CD4-positive, alpha-beta T cell treated with Interleukin-6 for 4 hours (primary cell): ENCODE data around the gene LSM6.
A peak's percentile ranks its signal among the peaks of the same experiment; 100 is the strongest.

ENCODE experiments used
- DNase-seq: peaks from one replicate; pipeline ENCODE4 v3.0.0-alpha.2; 2020; ENCODE audit warnings: mixed read lengths

Gene LSM6

GRCh38 chr4:146175541-146176453 lies at the start of gene LSM6:
Gene LSM6, plus strand, starts transcription at chr4:146175718. Its CDS starts 7,204 bp downstream, at chr4:146182922.
- peak; percentile 86 for DNase-seq

GRCh38 chr4:146132445-146132844 lies 43.1 kb upstream of the LSM6 start:
- DNase-seq = no peak

GRCh38 chr4:146134761-146135445 lies 40.6 kb upstream of the LSM6 start:
- no peak for DNase-seq

GRCh38 chr4:146135941-146136340 lies 39.6 kb upstream of the LSM6 start:
- DNase-seq = no peak

GRCh38 chr4:146142768-146143167 lies 32.8 kb upstream of the LSM6 start:
- no peak for DNase-seq

DNA sequence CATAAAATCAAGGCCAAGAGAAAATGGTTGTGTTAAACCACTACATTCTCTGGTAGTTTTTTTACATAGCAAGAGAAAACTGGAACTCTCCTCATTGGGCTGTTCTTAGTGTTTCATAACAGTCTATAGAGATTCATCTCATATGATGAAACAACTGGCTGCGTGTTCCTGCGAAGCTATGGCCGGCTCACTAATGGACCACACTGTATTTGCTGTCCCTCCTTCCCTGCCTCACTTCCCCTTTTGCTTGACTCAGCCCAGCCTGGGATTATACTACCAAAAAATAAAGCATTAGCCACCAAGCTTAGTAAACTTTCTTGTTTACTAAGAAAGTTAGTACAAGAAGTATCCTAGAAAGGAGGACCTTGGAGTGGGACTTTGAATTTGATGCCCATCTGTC lies 31.6 kb upstream of the LSM6 start:
- no peak for DNase-seq

- DNase-seq = no peak
Measured at GRCh38 chr4:146146918-146147317, 28.6 kb upstream of the LSM6 start.

DNA sequence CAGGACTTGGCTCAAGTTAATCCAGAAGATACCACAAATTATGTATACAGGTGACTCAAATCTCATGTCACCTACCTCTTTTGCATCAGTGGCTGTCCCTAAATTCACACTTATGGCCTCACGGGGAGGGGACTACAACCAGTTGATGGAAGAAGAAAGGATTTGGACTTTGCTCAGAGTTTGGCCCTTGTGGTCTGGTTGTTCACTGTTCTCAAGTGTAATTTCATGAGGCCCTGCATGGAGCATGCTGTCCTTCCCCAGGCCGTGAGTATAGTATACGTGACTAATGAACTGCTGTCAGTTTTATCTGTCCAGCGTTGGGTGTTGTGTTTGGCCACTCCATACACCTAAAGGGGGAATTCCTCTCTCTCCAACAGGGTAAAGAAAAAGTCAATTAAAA lies 27.5 kb upstream of the LSM6 start:
- no peak for DNase-seq

- no peak for DNase-seq
Measured at GRCh38 chr4:146154057-146154456, 21.5 kb upstream of the LSM6 start.

DNA sequence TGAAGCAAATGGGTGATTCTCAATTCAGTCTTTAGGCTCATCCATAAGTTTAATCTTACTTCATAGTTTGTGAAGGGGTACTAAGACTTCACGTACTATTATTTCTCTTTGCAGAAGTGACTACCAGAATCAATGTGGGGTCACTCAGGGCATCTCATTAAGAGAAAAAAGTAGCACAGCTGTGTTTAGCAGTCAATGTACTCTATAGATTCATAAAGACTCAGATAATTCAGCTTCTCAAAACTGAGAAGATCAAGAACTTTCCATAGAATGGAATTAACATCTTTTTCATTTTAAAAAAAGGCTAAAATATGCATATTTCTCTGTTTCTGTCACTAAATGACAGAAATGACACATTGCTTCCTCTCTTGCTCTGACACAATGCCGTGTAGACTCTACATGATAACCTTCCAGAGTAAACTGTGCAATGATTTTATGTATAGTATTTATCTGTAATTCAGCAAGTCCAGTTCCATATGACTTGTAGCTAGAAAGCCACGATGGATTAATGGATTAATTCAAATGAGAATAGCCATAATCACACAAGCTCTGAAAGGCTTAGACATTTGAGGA lies 20.3 kb upstream of the LSM6 start:
- DNase-seq = no peak

GRCh38 chr4:146158036-146158745 lies 17.3 kb upstream of the LSM6 start:
- DNase-seq = no peak

DNA sequence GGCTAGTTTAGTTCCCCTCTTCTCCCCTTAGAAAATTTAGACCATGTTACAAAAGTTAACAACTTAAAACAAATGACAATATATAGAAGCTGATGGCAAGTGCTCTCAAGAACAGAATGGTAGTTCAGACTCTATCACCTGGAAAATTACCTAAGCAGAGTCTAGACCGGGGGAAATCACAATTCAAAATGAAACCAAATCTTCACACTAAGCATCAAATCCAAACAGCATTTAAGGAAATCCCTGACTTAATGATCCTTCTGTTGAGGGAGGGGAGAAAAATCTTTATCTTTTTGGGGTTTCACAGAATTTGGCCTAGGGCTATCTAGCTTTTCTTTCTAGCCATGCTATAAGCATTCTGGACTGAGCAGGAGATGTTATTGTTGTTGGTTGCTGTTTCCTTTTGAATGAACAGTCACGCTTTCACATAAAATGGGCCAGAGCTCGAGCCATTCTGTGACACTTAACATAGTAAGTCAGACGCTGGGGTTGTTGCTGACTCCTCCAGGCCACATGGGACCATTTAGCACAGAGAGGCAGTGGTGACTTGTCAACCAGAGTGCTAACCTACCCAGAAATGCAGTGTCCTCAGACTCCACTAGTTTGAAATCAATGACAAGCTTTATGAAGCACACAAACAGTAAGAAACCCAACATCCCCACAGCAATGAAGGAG lies 16.0 kb upstream of the LSM6 start:
- DNase-seq = no peak

- no peak for DNase-seq
Measured at GRCh38 chr4:146161243-146161642, 14.3 kb upstream of the LSM6 start.

- no peak for DNase-seq
Measured at GRCh38 chr4:146165221-146165620, 10.3 kb upstream of the LSM6 start.

GRCh38 chr4:146165840-146166239 lies 9.7 kb upstream of the LSM6 start:
- no peak for DNase-seq

DNA sequence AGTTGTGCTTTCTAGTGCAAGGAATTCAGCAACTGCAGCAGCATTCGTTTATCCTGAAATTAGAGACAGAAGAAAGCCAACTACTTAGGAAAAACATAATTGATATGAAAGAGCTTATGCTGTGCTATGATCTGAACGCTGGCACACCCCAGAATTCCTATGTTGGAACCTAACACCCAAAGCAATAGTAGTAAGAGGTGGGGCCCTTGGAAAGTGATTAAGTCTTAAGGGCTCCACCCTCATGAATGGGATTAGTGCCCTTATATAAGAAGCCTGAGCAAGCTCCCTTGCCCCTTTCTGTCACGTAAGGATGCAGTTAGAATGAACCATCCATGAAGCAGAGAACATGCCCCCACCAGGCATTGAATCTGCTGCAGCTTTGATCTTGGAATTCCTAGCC lies 5.4 kb upstream of the LSM6 start:
- DNase-seq = no peak

DNA sequence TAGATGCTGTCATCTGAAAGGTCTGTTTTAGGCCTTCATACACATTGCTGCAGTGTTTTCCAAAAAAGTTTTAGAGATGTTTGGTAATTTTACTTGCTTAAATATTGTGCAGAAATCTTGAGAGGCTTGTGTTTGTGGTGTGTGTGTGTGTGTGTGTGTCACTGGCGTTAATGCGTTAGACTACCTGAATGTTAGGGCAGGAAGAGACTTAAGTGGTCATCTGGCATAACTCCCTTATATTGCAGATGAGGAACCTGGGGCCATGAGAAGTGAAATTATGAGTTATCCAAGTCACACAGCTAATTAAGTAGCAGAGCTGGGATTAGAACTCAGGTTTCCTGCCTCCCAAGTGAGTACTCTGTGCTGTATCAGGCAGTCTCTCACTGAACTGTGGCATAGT lies 1.4 kb downstream of the LSM6 start:
- DNase-seq = no peak

- no peak for DNase-seq
Measured at GRCh38 chr4:146178126-146178525, 2.6 kb downstream of the LSM6 start.

- no peak for DNase-seq
Measured at GRCh38 chr4:146179784-146180370, 4.4 kb downstream of the LSM6 start.

DNA sequence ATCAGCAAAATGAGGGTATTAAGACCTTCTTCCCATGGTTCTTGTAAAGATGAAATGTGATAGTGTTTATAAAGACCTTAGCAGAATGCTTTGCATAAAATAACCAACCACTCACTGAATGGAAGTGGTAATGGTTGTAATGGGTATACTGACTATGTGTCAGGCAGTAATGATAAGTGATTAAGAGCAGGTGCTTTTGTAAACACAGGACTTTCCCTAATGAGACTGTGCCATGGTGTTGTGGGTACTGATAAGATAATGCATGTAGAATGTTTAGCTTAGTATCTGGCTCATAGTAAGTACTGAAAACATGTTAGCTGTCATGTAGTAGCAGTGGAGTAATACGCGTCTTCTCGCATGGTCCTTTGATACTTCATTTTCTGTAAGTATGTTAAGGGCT lies 6.9 kb downstream of the LSM6 start:
- DNase-seq = no peak

DNA sequence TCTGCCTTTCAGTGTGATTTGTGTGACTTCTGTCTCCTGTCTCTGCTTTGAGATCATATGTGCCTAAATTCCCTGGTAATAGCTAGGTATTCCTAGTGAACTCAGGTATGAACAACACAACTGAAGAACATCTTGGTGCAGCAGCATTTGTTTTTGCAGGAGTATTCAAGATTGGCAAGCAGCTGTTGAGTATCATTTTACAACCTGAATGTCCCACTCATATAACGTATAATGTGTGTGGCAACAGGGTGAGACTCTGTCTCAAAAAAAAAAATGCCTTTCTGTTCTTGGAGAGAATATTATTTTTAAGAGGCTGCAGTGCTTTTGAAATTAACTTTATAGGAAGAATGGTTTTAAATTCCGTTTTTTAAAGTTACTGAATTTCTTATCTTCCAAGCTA lies 7.7 kb downstream of the LSM6 start:
- no peak for DNase-seq

- no peak for DNase-seq
Measured at GRCh38 chr4:146186041-146186440, 10.5 kb downstream of the LSM6 start.
